DND-41 (cell line): ENCODE data around the gene FYB1.
"Not testable (repeated sequence)": the region's sequence is repeated elsewhere in the genome, so short reads cannot be mapped to it uniquely, and the experiment has no call there.

Experiments used
- ATAC-seq: fragments of 200-7000 bp; cut with Tn5 transposase; 3 replicates; pipeline ENCODE4 v1.9.1; 2021; ENCODE audit warnings: low read depth; ENCODE audit not compliant: insufficient read depth
- DNase-seq: peaks from one replicate; pipeline ENCODE4 v3.0.0-alpha.2; 2020
- H2AFZ ChIP-seq: 2 replicates; pipeline ENCODE4 v1.6.0; 2012; ENCODE audit warnings: low read depth, low read length
- H3K27ac ChIP-seq: 2 replicates; pipeline ENCODE4 v1.5.1; 2012; ENCODE audit warnings: low read length, inconsistent platforms
- H3K27me3 ChIP-seq: fragments of 200-600 bp; sonication (generic); 2 replicates; pipeline ENCODE4 v1.6.0; 2012; ENCODE audit warnings: low read length, mild to moderate bottlenecking, inconsistent platforms; ENCODE audit not compliant: insufficient read depth, poor library complexity
- H3K36me3 ChIP-seq: 2 replicates; pipeline ENCODE4 v1.5.1; 2012; ENCODE audit warnings: low read length, inconsistent platforms; ENCODE audit not compliant: insufficient read depth
- H3K4me1 ChIP-seq: 2 replicates; pipeline ENCODE4 v1.5.1; 2012; ENCODE audit warnings: mild to moderate bottlenecking, low read length; ENCODE audit not compliant: insufficient read depth
- H3K4me2 ChIP-seq: 2 replicates; pipeline ENCODE4 v1.6.0; 2012; ENCODE audit warnings: mild to moderate bottlenecking, moderate library complexity, low read length, inconsistent platforms; ENCODE audit not compliant: insufficient read depth
- H3K4me3 ChIP-seq, 2 experiments: fragments of 200-600 bp in 1 of 2; shearing (Covaris generic) in 1 of 2; 2 replicates each; pipeline ENCODE4 v1.5.1; 2012 to 2016; ENCODE audit warnings: inconsistent platforms in 2 of 2, low read length in 2 of 2, mild to moderate bottlenecking in 2 of 2, low read depth in 1 of 2, moderate library complexity in 1 of 2
- H3K79me2 ChIP-seq: 2 replicates; pipeline ENCODE4 v1.6.0; 2012; ENCODE audit warnings: low read length, inconsistent platforms; ENCODE audit not compliant: insufficient read depth
- H3K9ac ChIP-seq: 2 replicates; pipeline ENCODE4 v1.6.0; 2012; ENCODE audit warnings: low read depth, mild to moderate bottlenecking, inconsistent platforms, low read length, moderate library complexity
- H3K9me3 ChIP-seq: 2 replicates; pipeline ENCODE4 v1.5.1; 2012; ENCODE audit warnings: low read length, moderate library complexity, mild to moderate bottlenecking, inconsistent platforms; ENCODE audit not compliant: insufficient read depth, severe bottlenecking
- H4K20me1 ChIP-seq: 2 replicates; pipeline ENCODE4 v1.6.0; 2012; ENCODE audit warnings: low read length; ENCODE audit not compliant: insufficient read depth
- CTCF ChIP-seq: IDR thresholded peaks from 2 replicates; pipeline ENCODE4 v1.5.1; 2012; ENCODE audit warnings: borderline replicate concordance, low read length, moderate library complexity, mild to moderate bottlenecking; ENCODE audit not compliant: poor library complexity, severe bottlenecking; ENCODE audit errors: extremely low read depth
- EZH2 ChIP-seq: IDR thresholded peaks from 3 replicates; pipeline ENCODE4 v1.6.1; 2012; ENCODE audit warnings: borderline replicate concordance, low read depth, mild to moderate bottlenecking, moderate library complexity, low read length, inconsistent platforms; ENCODE audit not compliant: severe bottlenecking

Gene FYB1

GRCh38 chr5:39224196-39224761 lies 4.9 kb upstream of the FYB1 start:
- H3K9ac ChIP-seq, result no peak overlapping the region
- TF ChIP-seq EZH2 (no peak), CTCF (no peak)
- ATAC-seq, result peak; percentile 47; the same call in 1 of the 3 replicates
- no peak overlapping the region for H2AFZ ChIP-seq
- H3K4me1 ChIP-seq, result peaks cover 8% of the 10 kb centered on the region
- H3K4me3 ChIP-seq, result no peak overlapping the region
- H4K20me1 ChIP-seq, result no peaks in the 10 kb centered on the region
- H3K36me3 ChIP-seq, result no peaks in the 10 kb centered on the region
- no peaks in the 10 kb centered on the region for H3K79me2 ChIP-seq
- no peak overlapping the region for H3K4me2 ChIP-seq
- H3K9me3 ChIP-seq, result no peaks in the 10 kb centered on the region
- no peak for DNase-seq
- H3K27me3 ChIP-seq, result no peaks in the 10 kb centered on the region
- no peak overlapping the region for H3K27ac ChIP-seq

DNA sequence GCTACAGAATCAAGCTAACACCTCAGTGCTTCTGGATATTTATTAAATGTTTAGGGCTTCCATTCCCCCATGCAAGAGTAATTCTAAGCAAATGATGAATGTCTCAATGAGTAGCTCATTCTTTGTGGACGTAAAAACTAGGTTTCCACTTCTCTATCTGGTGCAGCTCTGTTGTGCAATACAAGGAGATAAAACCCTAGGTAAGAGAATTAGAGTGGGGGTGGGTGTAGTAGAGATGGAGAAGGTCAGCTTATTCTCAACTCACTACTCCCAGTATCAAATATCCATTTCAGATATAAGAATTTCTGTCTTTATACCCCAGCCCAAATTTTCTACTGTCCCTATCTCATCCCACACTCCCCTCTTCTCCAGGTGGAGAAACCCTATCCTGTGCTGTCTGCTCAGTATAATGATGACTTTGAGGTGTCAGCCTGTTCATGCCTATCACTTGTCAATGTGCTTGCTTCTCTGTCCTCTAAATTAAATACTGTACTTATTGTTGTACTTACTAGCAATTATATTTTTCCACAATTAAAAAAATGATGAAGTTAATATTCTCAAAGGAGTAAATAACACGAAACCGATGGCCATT lies 4.3 kb upstream of the FYB1 start:
- no peaks in the 10 kb centered on the region for H3K36me3 ChIP-seq
- no peaks in the 10 kb centered on the region for H3K27me3 ChIP-seq
- H3K9ac ChIP-seq, result no peak overlapping the region
- H4K20me1 ChIP-seq, result no peaks in the 10 kb centered on the region
- H3K9me3 ChIP-seq, result no peaks in the 10 kb centered on the region
- no peak overlapping the region for H3K4me2 ChIP-seq
- no peak overlapping the region for H2AFZ ChIP-seq
- H3K4me3 ChIP-seq, result no peak overlapping the region
- no peaks in the 10 kb centered on the region for H3K79me2 ChIP-seq
- TF ChIP-seq EZH2 (no peak), CTCF (no peak)
- DNase-seq, result no peak
- peaks cover 9% of the 10 kb centered on the region for H3K4me1 ChIP-seq
- ATAC-seq, result no peak
- no peak overlapping the region for H3K27ac ChIP-seq

- H3K4me3 ChIP-seq, DNase-seq, H3K4me2 ChIP-seq, H3K27me3 ChIP-seq, H3K79me2 ChIP-seq, H3K9me3 ChIP-seq, H2AFZ ChIP-seq, H3K27ac ChIP-seq, H4K20me1 ChIP-seq, H3K9ac ChIP-seq, ATAC-seq, H3K36me3 ChIP-seq: not testable (repeated sequence)
- H3K4me1 ChIP-seq, result peaks cover 25% of the 10 kb centered on the region
Observed at GRCh38 chr5:39221671-39222070, 2.3 kb upstream of the FYB1 start.

GRCh38 chr5:39220280-39221030 lies 1.1 kb upstream of the FYB1 start:
- no peak for ATAC-seq
- Histone ChIP-seq H3K4me2 (no peak overlapping the region), H3K27ac (no peak overlapping the region), H3K79me2 (no peaks in the 10 kb centered on the region), H3K9ac (no peak overlapping the region), H3K36me3 (no peaks in the 10 kb centered on the region), H4K20me1 (no peaks in the 10 kb centered on the region), H3K27me3 (no peaks in the 10 kb centered on the region), H3K4me1 (peaks cover 24% of the 10 kb centered on the region), H3K9me3 (no peaks in the 10 kb centered on the region), H3K4me3 (no peak overlapping the region), H2AFZ (no peak overlapping the region)
- TF ChIP-seq EZH2, result no peak
- TF ChIP-seq CTCF, result no peak
- DNase-seq, result no peak
